Body of pancreas (tissue), 4 donors: Measurements from ENCODE around the gene NEGR1.

ENCODE experiments used
- POLR2A ChIP-seq, 3 donors: fragments of 450-650 bp; IDR thresholded peaks; one replicate each; pipeline ENCODE4 v1.6.1; 2016; ENCODE audit warnings: antibody characterized with exemption in 3 of 3, mild to moderate bottlenecking in 2 of 3
- TF ChIP-seq, protein P1 (sequence below), 7 experiments: fragments of 450-650 bp in 4 of 7; fragments of 200-600 bp in 3 of 7; sonication (generic) in 3 of 7; IDR thresholded peaks; one replicate each; pipeline ENCODE4 v1.5.1; 2016 to 2019; ENCODE audit warnings: antibody characterized with exemption in 7 of 7

GRCh38 chr1:72050551-72050950 is 231.8 kb downstream of the NEGR1 start:
- TF ChIP-seq, protein P1, sequence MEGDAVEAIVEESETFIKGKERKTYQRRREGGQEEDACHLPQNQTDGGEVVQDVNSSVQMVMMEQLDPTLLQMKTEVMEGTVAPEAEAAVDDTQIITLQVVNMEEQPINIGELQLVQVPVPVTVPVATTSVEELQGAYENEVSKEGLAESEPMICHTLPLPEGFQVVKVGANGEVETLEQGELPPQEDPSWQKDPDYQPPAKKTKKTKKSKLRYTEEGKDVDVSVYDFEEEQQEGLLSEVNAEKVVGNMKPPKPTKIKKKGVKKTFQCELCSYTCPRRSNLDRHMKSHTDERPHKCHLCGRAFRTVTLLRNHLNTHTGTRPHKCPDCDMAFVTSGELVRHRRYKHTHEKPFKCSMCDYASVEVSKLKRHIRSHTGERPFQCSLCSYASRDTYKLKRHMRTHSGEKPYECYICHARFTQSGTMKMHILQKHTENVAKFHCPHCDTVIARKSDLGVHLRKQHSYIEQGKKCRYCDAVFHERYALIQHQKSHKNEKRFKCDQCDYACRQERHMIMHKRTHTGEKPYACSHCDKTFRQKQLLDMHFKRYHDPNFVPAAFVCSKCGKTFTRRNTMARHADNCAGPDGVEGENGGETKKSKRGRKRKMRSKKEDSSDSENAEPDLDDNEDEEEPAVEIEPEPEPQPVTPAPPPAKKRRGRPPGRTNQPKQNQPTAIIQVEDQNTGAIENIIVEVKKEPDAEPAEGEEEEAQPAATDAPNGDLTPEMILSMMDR (IDR thresholded peaks at IDR 0.05): no peak
- no peak for TF ChIP-seq POLR2A (IDR thresholded peaks at IDR 0.05)
